ENCODE results near the gene SLFN12L.

The SLFN12L gene

DNA sequence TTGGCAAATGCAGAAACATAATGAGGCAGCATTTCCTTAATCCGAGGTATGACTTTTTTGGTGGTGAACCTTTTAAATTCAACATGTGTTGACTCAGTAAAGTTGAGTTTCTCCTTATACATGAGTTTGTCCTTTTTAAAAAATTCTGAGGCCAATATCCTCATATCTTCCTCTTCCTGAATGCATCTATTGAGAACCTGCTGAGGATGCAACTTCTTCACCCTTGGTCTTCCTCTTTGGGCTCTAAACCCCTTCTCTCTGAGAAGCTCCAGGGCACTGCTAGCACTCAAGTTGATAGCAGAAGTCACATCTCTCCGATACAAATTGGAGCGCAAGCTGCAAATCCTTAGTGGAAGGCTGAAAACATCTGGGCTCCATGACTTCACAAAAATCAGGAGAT, 19.9 kb upstream of the SLFN12L start:
- TF ChIP-seq, protein P1, sequence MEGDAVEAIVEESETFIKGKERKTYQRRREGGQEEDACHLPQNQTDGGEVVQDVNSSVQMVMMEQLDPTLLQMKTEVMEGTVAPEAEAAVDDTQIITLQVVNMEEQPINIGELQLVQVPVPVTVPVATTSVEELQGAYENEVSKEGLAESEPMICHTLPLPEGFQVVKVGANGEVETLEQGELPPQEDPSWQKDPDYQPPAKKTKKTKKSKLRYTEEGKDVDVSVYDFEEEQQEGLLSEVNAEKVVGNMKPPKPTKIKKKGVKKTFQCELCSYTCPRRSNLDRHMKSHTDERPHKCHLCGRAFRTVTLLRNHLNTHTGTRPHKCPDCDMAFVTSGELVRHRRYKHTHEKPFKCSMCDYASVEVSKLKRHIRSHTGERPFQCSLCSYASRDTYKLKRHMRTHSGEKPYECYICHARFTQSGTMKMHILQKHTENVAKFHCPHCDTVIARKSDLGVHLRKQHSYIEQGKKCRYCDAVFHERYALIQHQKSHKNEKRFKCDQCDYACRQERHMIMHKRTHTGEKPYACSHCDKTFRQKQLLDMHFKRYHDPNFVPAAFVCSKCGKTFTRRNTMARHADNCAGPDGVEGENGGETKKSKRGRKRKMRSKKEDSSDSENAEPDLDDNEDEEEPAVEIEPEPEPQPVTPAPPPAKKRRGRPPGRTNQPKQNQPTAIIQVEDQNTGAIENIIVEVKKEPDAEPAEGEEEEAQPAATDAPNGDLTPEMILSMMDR (IDR thresholded peaks at IDR 0.05), result no peak
- no peak overlapping the region for H3K27ac ChIP-seq

DNA sequence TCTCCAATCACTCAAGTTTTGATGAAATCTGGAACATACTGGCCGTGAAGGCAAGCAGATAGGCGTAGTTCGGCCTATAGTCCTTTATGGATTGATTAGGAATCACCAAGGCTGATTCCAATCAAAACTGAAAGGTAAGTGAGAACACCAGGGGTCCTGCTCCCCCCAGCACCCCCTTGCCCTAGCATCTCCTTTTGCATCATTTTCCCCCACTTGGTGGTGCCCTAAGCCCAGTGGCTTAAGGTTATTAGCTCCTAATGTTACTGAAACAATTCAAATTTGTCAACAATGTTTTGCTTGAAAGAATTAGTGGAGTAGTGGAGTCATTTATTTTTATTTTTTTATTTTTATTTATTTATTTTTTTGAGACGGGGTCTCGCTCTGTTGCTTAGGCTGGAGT, 18.2 kb upstream of the SLFN12L start:
- DNase-seq (ENCODE audit: low spot score), result no peak
- TF ChIP-seq, protein P1 (IDR thresholded peaks at IDR 0.05), result no peak
- Histone ChIP-seq H3K4me3 (no peak overlapping the region), H3K27ac (no peak overlapping the region)

More for the DNA sequence above, 19.9 kb upstream of the SLFN12L start:
- no peak overlapping the region for H3K4me3 ChIP-seq
- DNase-seq (ENCODE audit: low spot score), result no peak

- H3K27ac ChIP-seq, result no peak overlapping the region
- no peak overlapping the region for H3K4me3 ChIP-seq
- TF ChIP-seq, protein P1 (IDR thresholded peaks at IDR 0.05), result no peak
- no peak for DNase-seq (ENCODE audit: low spot score)
These were observed 17.2 kb upstream of the SLFN12L start for GRCh38 chr17:35554668-35555067.

DNA sequence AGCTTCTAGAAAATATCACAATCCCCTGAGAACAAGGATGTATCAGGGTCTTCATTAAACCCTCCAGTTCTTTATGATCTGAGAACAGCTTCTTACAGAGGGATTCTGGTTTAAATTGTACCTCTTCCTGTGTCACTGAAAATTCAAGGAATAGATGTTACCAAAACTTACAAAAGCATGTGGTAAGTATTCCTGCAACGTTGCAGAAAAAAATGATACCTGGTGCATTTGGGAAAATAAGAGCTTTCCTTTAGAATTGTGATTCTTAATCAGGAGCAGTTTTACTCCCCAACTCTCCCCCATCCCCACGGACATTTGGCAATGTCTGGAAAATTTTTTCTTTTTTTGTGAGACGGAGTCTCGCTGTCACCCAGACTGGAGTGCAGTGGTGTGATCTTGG, 15.8 kb upstream of the SLFN12L start:
- no peak for DNase-seq (ENCODE audit: low spot score)
- TF ChIP-seq, protein P1 (IDR thresholded peaks at IDR 0.05), result no peak

DNA sequence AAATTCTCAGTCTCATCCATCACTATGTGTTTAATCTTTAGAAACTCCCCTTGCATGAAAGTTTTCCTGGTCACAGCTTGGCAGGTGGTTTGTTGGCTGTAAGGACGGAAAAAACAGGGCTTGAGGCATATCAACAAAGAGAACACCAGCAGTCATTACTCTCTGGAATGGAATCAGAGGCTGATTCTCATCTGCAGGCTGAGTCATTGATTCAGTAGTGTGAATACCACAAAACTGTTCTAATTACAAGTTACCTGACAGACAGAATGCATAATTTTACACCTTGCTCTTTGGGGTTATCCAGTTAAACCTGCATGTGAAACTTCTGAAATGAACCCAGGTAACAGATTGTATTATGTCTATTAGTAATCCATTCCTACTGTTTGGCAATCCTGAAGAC, 11.5 kb upstream of the SLFN12L start:
- DNase-seq (ENCODE audit: low spot score), result no peak
- TF ChIP-seq, protein P1 (IDR thresholded peaks at IDR 0.05), result no peak
- no peak overlapping the region for H3K4me3 ChIP-seq
- no peak overlapping the region for H3K27ac ChIP-seq

More for the DNA sequence above, 15.8 kb upstream of the SLFN12L start:
- H3K4me3 ChIP-seq, result no peak overlapping the region
- H3K27ac ChIP-seq, result no peak overlapping the region

DNA sequence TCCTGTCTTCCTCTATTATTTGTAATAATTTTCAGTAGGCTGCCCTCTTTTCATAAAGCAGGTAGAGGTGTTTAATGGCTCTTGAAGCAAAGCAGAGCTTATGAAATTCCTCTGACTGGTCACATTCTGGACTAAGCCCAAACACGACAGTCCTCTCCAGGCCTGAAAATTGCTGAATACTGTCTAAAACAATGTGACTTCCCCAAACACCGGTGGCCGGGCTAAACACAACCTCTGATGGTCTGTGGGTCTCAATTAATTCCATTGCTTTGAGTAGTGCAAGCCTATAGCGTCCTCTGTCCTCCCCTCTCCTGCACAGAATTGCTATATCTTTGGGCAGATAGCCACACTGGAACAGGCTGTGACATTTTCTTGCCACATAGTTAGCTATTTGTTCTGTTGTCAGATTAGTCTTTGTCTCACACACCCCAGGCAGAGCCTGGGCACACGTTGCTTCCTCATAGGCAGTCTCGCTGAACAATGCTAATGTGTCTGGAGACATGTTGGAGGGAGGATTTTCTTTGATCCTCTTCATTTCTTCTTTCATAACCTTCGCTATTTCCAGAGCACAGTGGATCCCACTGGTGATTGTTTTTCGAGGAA, 10.8 kb upstream of the SLFN12L start:
- no peak overlapping the region for H3K4me3 ChIP-seq
- DNase-seq (ENCODE audit: low spot score), result no peak
- H3K27ac ChIP-seq, result no peak overlapping the region
- TF ChIP-seq, protein P1 (IDR thresholded peaks at IDR 0.05), result no peak

- no peak for DNase-seq (ENCODE audit: low spot score)
- no peak overlapping the region for H3K4me3 ChIP-seq
- TF ChIP-seq, protein P1 (IDR thresholded peaks at IDR 0.05), result no peak
These were observed 9.0 kb upstream of the SLFN12L start for GRCh38 chr17:35546487-35546886.

More at GRCh38 chr17:35546487-35546886, 9.0 kb upstream of the SLFN12L start:
- H3K27ac ChIP-seq, result no peak overlapping the region

All from coronary artery (tissue), 2 donors.